ENCODE measurements around the gene NOVA2.

DNA sequence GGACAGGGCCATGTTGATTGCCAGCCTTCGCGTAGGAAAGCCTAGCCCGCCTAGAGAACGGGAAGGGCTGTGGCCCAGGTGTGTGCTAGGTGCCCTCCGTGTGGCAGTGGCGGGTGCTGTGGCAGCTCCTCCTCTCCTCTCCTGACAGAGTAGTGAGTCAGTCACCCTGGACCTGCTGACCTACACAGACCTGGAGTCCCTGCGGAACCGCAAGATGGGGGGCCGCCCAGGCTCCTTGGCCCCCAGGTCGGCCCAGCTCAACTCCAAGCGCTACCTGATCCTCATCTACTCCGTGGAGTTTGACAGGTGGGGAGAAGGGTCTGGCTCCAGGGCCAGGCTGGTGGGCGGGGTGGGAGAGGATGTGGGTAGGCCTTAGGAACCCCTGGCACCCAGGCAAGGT is 32.7 kb upstream of the NOVA2 start:
- TF ChIP-seq, protein P1, sequence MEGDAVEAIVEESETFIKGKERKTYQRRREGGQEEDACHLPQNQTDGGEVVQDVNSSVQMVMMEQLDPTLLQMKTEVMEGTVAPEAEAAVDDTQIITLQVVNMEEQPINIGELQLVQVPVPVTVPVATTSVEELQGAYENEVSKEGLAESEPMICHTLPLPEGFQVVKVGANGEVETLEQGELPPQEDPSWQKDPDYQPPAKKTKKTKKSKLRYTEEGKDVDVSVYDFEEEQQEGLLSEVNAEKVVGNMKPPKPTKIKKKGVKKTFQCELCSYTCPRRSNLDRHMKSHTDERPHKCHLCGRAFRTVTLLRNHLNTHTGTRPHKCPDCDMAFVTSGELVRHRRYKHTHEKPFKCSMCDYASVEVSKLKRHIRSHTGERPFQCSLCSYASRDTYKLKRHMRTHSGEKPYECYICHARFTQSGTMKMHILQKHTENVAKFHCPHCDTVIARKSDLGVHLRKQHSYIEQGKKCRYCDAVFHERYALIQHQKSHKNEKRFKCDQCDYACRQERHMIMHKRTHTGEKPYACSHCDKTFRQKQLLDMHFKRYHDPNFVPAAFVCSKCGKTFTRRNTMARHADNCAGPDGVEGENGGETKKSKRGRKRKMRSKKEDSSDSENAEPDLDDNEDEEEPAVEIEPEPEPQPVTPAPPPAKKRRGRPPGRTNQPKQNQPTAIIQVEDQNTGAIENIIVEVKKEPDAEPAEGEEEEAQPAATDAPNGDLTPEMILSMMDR (IDR thresholded peaks at IDR 0.05) = no peak
- no peak for TF ChIP-seq POLR2A (IDR thresholded peaks at IDR 0.05; ENCODE audit: low read length)
- no peak for TF ChIP-seq RFX5 (IDR thresholded peaks at IDR 0.05)
- TF ChIP-seq EP300 (IDR thresholded peaks at IDR 0.05) = no peak
- TF ChIP-seq, protein P2, sequence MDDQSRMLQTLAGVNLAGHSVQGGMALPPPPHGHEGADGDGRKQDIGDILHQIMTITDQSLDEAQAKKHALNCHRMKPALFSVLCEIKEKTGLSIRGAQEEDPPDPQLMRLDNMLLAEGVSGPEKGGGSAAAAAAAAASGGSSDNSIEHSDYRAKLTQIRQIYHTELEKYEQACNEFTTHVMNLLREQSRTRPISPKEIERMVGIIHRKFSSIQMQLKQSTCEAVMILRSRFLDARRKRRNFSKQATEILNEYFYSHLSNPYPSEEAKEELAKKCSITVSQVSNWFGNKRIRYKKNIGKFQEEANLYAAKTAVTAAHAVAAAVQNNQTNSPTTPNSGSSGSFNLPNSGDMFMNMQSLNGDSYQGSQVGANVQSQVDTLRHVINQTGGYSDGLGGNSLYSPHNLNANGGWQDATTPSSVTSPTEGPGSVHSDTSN (IDR thresholded peaks at IDR 0.05) = no peak
- TF ChIP-seq, protein P3, sequence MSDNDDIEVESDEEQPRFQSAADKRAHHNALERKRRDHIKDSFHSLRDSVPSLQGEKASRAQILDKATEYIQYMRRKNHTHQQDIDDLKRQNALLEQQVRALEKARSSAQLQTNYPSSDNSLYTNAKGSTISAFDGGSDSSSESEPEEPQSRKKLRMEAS (IDR thresholded peaks at IDR 0.05) = no peak
- TF ChIP-seq RAD21 (conservative IDR thresholded peaks at IDR 0.05 in 1 of 2, IDR thresholded peaks at IDR 0.05 in 1 of 2) = no peak
- TF ChIP-seq SMC3 (IDR thresholded peaks at IDR 0.05) = no peak

Data from A549 (cell line).